ENCODE results near the gene ASB9.
"Not testable (repeated sequence)": the region's sequence is repeated elsewhere in the genome, so short reads cannot be mapped to it uniquely, and the experiment has no call there.

Gene ASB9

GRCh38 chrX:15314472-15314871 lies 44.6 kb upstream of the ASB9 start:
- Histone ChIP-seq H3F3A (ENCODE audit: insufficient read depth, low read length) (no peaks in the 10 kb centered on the region), H3K4me2 (ENCODE audit: low read depth, low read length) (no peak overlapping the region), H3K79me2 (ENCODE audit: low read length) (no peaks in the 10 kb centered on the region), H3K27ac (ENCODE audit: low read length) (no peak overlapping the region), H3K4me1 (ENCODE audit: low read length) (no peaks in the 10 kb centered on the region), H3K9me2 (replicated peaks; ENCODE audit: insufficient read depth, low read length) (no peaks in the 10 kb centered on the region), H3K36me3 (replicated peaks; ENCODE audit: insufficient read depth, low read length) (no peaks in the 10 kb centered on the region), H3K9me3 (replicated peaks; ENCODE audit: insufficient read depth, low read length) (no peaks in the 10 kb centered on the region), H3K27me3 (replicated peaks; ENCODE audit: insufficient read depth, low read length) (no peaks in the 10 kb centered on the region), H2AFZ (ENCODE audit: low read length) (no peak overlapping the region), H3K9ac (ENCODE audit: low read length) (no peak overlapping the region), H3K4me3 (ENCODE audit: low read length) (no peak overlapping the region), H4K20me1 (ENCODE audit: insufficient read depth, low read length) (no peaks in the 10 kb centered on the region)
- TF ChIP-seq EZH2 (optimal IDR thresholded peaks at IDR 0.05; ENCODE audit: low read depth, low read length) (no peak), EZH2phosphoT487 (IDR thresholded peaks at IDR 0.05; ENCODE audit: low read length) (no peak), CTCF (IDR thresholded peaks at IDR 0.05; ENCODE audit: low read length) (no peak)
- DNase-seq = no peak

GRCh38 chrX:15311119-15311518 lies 41.2 kb upstream of the ASB9 start:
- H3F3A ChIP-seq (ENCODE audit: insufficient read depth, low read length) = no peaks in the 10 kb centered on the region
- H2AFZ ChIP-seq (ENCODE audit: low read length) = no peak overlapping the region
- no peaks in the 10 kb centered on the region for H3K79me2 ChIP-seq (ENCODE audit: low read length)
- no peak overlapping the region for H3K9ac ChIP-seq (ENCODE audit: low read length)
- TF ChIP-seq EZH2phosphoT487 (IDR thresholded peaks at IDR 0.05; ENCODE audit: low read length) (no peak), EZH2 (optimal IDR thresholded peaks at IDR 0.05; ENCODE audit: low read depth, low read length) (no peak), CTCF (IDR thresholded peaks at IDR 0.05; ENCODE audit: low read length) (no peak)
- no peaks in the 10 kb centered on the region for H3K9me2 ChIP-seq (replicated peaks; ENCODE audit: insufficient read depth, low read length)
- no peak for DNase-seq
- no peaks in the 10 kb centered on the region for H3K36me3 ChIP-seq (replicated peaks; ENCODE audit: insufficient read depth, low read length)
- H4K20me1 ChIP-seq (ENCODE audit: insufficient read depth, low read length) = no peaks in the 10 kb centered on the region
- H3K27ac ChIP-seq (ENCODE audit: low read length) = no peak overlapping the region
- H3K4me3 ChIP-seq (ENCODE audit: low read length) = no peak overlapping the region
- no peaks in the 10 kb centered on the region for H3K9me3 ChIP-seq (replicated peaks; ENCODE audit: insufficient read depth, low read length)
- no peaks in the 10 kb centered on the region for H3K4me1 ChIP-seq (ENCODE audit: low read length)
- no peak overlapping the region for H3K4me2 ChIP-seq (ENCODE audit: low read depth, low read length)
- H3K27me3 ChIP-seq (replicated peaks; ENCODE audit: insufficient read depth, low read length) = no peaks in the 10 kb centered on the region

- Histone ChIP-seq H3K9ac (ENCODE audit: low read length) (no peak overlapping the region), H3K4me3 (ENCODE audit: low read length) (no peak overlapping the region), H3K4me2 (ENCODE audit: low read depth, low read length) (no peak overlapping the region), H3K4me1 (ENCODE audit: low read length) (no peaks in the 10 kb centered on the region), H3F3A (ENCODE audit: insufficient read depth, low read length) (no peaks in the 10 kb centered on the region), H3K9me3 (replicated peaks; ENCODE audit: insufficient read depth, low read length) (no peaks in the 10 kb centered on the region), H2AFZ (ENCODE audit: low read length) (no peak overlapping the region), H3K9me2 (replicated peaks; ENCODE audit: insufficient read depth, low read length) (no peaks in the 10 kb centered on the region), H3K79me2 (ENCODE audit: low read length) (no peaks in the 10 kb centered on the region), H3K27ac (ENCODE audit: low read length) (no peak overlapping the region), H3K36me3 (replicated peaks; ENCODE audit: insufficient read depth, low read length) (no peaks in the 10 kb centered on the region), H3K27me3 (replicated peaks; ENCODE audit: insufficient read depth, low read length) (no peaks in the 10 kb centered on the region), H4K20me1 (ENCODE audit: insufficient read depth, low read length) (no peaks in the 10 kb centered on the region)
- DNase-seq = no peak
- no peak for TF ChIP-seq CTCF (IDR thresholded peaks at IDR 0.05; ENCODE audit: low read length)
- no peak for TF ChIP-seq EZH2phosphoT487 (IDR thresholded peaks at IDR 0.05; ENCODE audit: low read length)
- no peak for TF ChIP-seq EZH2 (optimal IDR thresholded peaks at IDR 0.05; ENCODE audit: low read depth, low read length)
These were observed 40.2 kb upstream of the ASB9 start for GRCh38 chrX:15310117-15310516.

GRCh38 chrX:15305899-15306298 lies 36.0 kb upstream of the ASB9 start:
- not testable (repeated sequence) for H3K27ac ChIP-seq (ENCODE audit: low read length); H4K20me1 ChIP-seq (ENCODE audit: insufficient read depth, low read length); H3K9me3 ChIP-seq (replicated peaks; ENCODE audit: insufficient read depth, low read length); H3K9ac ChIP-seq (ENCODE audit: low read length); H3K27me3 ChIP-seq (replicated peaks; ENCODE audit: insufficient read depth, low read length); H3F3A ChIP-seq (ENCODE audit: insufficient read depth, low read length); DNase-seq; H3K79me2 ChIP-seq (ENCODE audit: low read length); H3K4me2 ChIP-seq (ENCODE audit: low read depth, low read length); H3K4me3 ChIP-seq (ENCODE audit: low read length); H3K36me3 ChIP-seq (replicated peaks; ENCODE audit: insufficient read depth, low read length); H2AFZ ChIP-seq (ENCODE audit: low read length); H3K9me2 ChIP-seq (replicated peaks; ENCODE audit: insufficient read depth, low read length); H3K4me1 ChIP-seq (ENCODE audit: low read length)

All from MM.1S (cell line).